Activated CD8-positive, alpha-beta memory T cell treated with anti-CD3 and anti-CD28 coated beads, Interleukin-2, amount 50 U/mL, for 24 hours (primary cell): ENCODE measurements around the gene CIDEA.
"Not testable (repeated sequence)": the region's sequence is repeated elsewhere in the genome, so short reads cannot be mapped to it uniquely, and the experiment has no call there.

Experiments used
- DNase-seq: peaks from one replicate; pipeline ENCODE4 v3.0.0-alpha.2; 2020; ENCODE audit errors: extremely low read depth

The CIDEA gene

GRCh38 chr18:12238826-12239225, 15.3 kb upstream of the CIDEA start:
- DNase-seq = no peak

GRCh38 chr18:12239431-12239830, 14.7 kb upstream of the CIDEA start:
- no peak for DNase-seq

GRCh38 chr18:12242658-12243260, 11.4 kb upstream of the CIDEA start:
- no peak for DNase-seq

- not testable (repeated sequence) for DNase-seq
These were observed 10.9 kb upstream of the CIDEA start for GRCh38 chr18:12243272-12243671.

GRCh38 chr18:12245793-12246135, 8.4 kb upstream of the CIDEA start:
- no peak for DNase-seq

GRCh38 chr18:12246849-12247808, 7.0 kb upstream of the CIDEA start:
- DNase-seq = no peak

GRCh38 chr18:12247946-12248345, 6.2 kb upstream of the CIDEA start:
- DNase-seq = no peak

- DNase-seq = no peak
These were observed 5.0 kb upstream of the CIDEA start for GRCh38 chr18:12248926-12249720.

GRCh38 chr18:12251311-12251710, 2.9 kb upstream of the CIDEA start:
- no peak for DNase-seq

- no peak for DNase-seq
These were observed 2.1 kb upstream of the CIDEA start for GRCh38 chr18:12252061-12252460.

- no peak for DNase-seq
These were observed 1.1 kb upstream of the CIDEA start for GRCh38 chr18:12253027-12253426.

GRCh38 chr18:12253663-12254135, 462 bp upstream of the CIDEA start:
- DNase-seq = no peak

- no peak for DNase-seq
These were observed 805 bp downstream of the CIDEA start for GRCh38 chr18:12254820-12255511.

- DNase-seq = no peak
These were observed 1.5 kb downstream of the CIDEA start for GRCh38 chr18:12255626-12256026.

- DNase-seq = no peak
These were observed 2.8 kb downstream of the CIDEA start for GRCh38 chr18:12256951-12257350.

GRCh38 chr18:12257996-12258718, 4.0 kb downstream of the CIDEA start:
- no peak for DNase-seq

GRCh38 chr18:12258719-12259705, 4.9 kb downstream of the CIDEA start:
- DNase-seq = no peak

GRCh38 chr18:12262748-12263147, 8.6 kb downstream of the CIDEA start:
- no peak for DNase-seq

- no peak for DNase-seq
These were observed 10.7 kb downstream of the CIDEA start for GRCh38 chr18:12264864-12265263.
